Esophagus (tissue), 2 donors: Measurements from ENCODE around the gene LY6G5B. TPM values are rescaled to one million over a fixed set of nuclear protein-coding genes. Genes with fewer than 3 reads are reported as not detected.
A peak's percentile ranks its signal among the peaks of the same experiment; 100 is the strongest.

Experiments
- H3K27ac ChIP-seq, 2 donors: one replicate each; pipeline ENCODE4 v1.5.1; 2013; ENCODE audit warnings: low read depth in 2 of 2, mild to moderate bottlenecking in 2 of 2, inconsistent platforms in 1 of 2, low read length in 1 of 2, moderate library complexity in 1 of 2
- H3K27me3 ChIP-seq, 2 donors: one replicate each; pipeline ENCODE4 v1.6.1; 2013; ENCODE audit warnings: low read length in 2 of 2, control low read depth in 1 of 2, mild to moderate bottlenecking in 1 of 2; ENCODE audit not compliant: insufficient read depth in 2 of 2, control insufficient read depth in 1 of 2
- H3K36me3 ChIP-seq, 2 donors: one replicate each; pipeline ENCODE4 v1.6.1; 2013; ENCODE audit warnings: low read length in 1 of 2; ENCODE audit not compliant: control insufficient read depth in 2 of 2, insufficient read depth in 2 of 2
- H3K4me1 ChIP-seq, 2 donors: one replicate each; pipeline ENCODE4 v1.6.1; 2013; ENCODE audit warnings: low read length in 1 of 2; ENCODE audit not compliant: control insufficient read depth in 2 of 2, insufficient read depth in 2 of 2
- H3K4me3 ChIP-seq, 2 donors: one replicate each; pipeline ENCODE4 v1.5.1; 2013; ENCODE audit warnings: low read length in 2 of 2, mild to moderate bottlenecking in 2 of 2, low read depth in 1 of 2, moderate library complexity in 1 of 2
- H3K9me3 ChIP-seq, 2 donors: one replicate each; pipeline ENCODE4 v1.6.1; 2013; ENCODE audit warnings: mild to moderate bottlenecking in 2 of 2, low read depth in 1 of 2, low read length in 1 of 2, moderate library complexity in 1 of 2; ENCODE audit not compliant: control insufficient read depth in 2 of 2, insufficient read depth in 1 of 2
- WGBS, 2 donors: extraction: QIAGEN DNeasy Blood & Tissue Kit; methylation state at CpG; one replicate each; pipeline ENCODE4 v1.1.7; 2013; 5-methylcytosine and 5-hydroxymethylcytosine counted together
- polyA plus RNA-seq, 2 donors: library from polyadenylated mRNA; stranded (reverse); fragments of 200-250 nt; gene quantifications; one replicate each; pipeline ENCODE4 v1.2.3, GENCODE V29; 2013
- donor health status: healthy with polysubstance abuse.
- donor health status: Bipolar disorder and iron deficiency.

Gene LY6G5B
- polyA plus RNA-seq, 2 donors, result 5.3 to 7.4 TPM

- Histone ChIP-seq H3K27ac (no peak overlapping the region), H3K36me3 (peaks cover 33 to 68% of the 10 kb centered on the region in 2 donors), H3K4me3 (no peak overlapping the region), H3K27me3 (no peaks in the 10 kb centered on the region), H3K9me3 (no peaks in the 10 kb centered on the region), H3K4me1 (no peaks in the 10 kb centered on the region)
- WGBS, 2 donors, result 79 to 84% methylated on average over 11 of the region's 11 CpGs
Measured at GRCh38 chr6:31689249-31690110, 19.7 kb downstream of the LY6G5B start.

DNA sequence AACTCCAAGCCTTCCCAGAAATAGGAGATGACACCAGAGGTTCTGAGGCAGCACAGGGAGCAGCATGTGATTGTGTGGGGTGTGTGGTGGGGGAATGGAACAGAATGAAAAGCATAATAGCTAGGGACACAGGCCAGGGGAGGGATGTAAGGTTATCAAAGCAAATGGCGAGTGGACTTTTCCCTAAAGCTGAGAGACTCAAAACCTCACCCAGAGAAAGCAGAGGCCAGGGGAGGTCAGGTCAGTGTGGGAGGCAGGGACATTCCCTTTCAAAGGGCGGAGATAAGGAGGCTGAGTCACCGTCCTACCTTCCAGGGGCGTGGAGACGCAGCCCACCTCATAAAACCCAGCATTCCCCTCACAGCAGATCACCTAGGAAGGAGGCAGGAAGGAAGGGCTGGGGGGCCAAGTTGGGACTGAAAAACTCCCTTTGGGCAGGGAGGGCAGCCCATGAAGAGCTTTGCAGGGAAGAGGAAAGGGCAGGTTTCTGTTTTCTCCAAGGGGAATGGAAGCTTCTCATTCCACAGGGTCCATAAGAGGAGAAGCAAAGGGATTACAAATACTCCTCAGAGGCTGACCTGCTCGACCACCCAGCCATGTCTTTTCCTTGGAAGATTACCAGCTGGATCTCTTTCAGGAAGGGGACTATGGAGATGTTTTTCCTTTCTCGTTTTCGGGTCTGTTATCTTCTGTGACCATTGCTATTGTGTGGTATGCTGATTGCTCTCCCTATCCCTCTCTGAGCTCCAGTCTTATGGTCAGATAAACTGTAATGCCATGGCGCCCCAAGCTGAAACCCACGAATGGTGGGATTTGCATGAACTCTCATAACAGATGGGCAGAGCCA is 20.7 kb downstream of the LY6G5B start:
- 65 to 70% methylated on average over 10 of the region's 10 CpGs for WGBS, 2 donors
- Histone ChIP-seq H3K27ac (no peak overlapping the region), H3K27me3 (no peaks in the 10 kb centered on the region), H3K36me3 (peaks cover 30 to 73% of the 10 kb centered on the region in 2 donors), H3K9me3 (no peaks in the 10 kb centered on the region), H3K4me1 (no peaks in the 10 kb centered on the region), H3K4me3 (no peak overlapping the region)

DNA sequence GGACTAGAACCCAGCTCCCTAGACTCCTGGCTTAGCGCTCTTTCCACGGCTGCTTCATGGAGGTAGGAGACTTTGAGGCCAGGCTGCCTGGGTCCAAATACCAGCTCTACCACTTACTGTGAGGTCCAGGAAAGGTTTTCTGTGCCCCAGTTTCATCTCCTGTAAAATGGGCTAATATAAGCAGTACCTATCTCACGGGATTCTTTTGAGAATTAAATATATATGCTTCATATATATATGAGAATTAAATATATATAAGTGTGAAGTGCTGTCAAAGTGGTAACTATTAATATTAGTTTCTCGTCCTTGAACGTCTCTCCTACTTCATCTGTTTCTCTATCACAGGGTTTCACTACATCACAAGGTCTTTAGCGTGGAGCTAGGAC is 21.3 kb downstream of the LY6G5B start:
- Histone ChIP-seq H3K9me3 (no peaks in the 10 kb centered on the region), H3K4me3 (no peak overlapping the region), H3K36me3 (peaks cover 30 to 74% of the 10 kb centered on the region in 2 donors), H3K4me1 (no peaks in the 10 kb centered on the region), H3K27me3 (no peaks in the 10 kb centered on the region), H3K27ac (no peak overlapping the region)
- 87 to 89% methylated on average over 6 of the region's 6 CpGs for WGBS, 2 donors

- no peak overlapping the region for H3K4me3 ChIP-seq
- peaks cover 31 to 69% of the 10 kb centered on the region in 2 donors for H3K36me3 ChIP-seq
- no peaks in the 10 kb centered on the region for H3K27me3 ChIP-seq
- no peaks in the 10 kb centered on the region for H3K4me1 ChIP-seq
- WGBS, 2 donors, result 94 to 95% methylated on average over 12 of the region's 12 CpGs
- H3K27ac ChIP-seq, result no peak overlapping the region
- no peaks in the 10 kb centered on the region for H3K9me3 ChIP-seq
Measured at GRCh38 chr6:31691564-31692108, 21.9 kb downstream of the LY6G5B start.

GRCh38 chr6:31692353-31692752 is 22.6 kb downstream of the LY6G5B start:
- Histone ChIP-seq H3K36me3 (peaks cover 27 to 67% of the 10 kb centered on the region in 2 donors), H3K27me3 (no peaks in the 10 kb centered on the region), H3K9me3 (no peaks in the 10 kb centered on the region), H3K4me1 (no peaks in the 10 kb centered on the region), H3K27ac (no peak overlapping the region), H3K4me3 (no peak overlapping the region)
- WGBS, 2 donors, result 81 to 85% methylated on average over 4 of the region's 4 CpGs

DNA sequence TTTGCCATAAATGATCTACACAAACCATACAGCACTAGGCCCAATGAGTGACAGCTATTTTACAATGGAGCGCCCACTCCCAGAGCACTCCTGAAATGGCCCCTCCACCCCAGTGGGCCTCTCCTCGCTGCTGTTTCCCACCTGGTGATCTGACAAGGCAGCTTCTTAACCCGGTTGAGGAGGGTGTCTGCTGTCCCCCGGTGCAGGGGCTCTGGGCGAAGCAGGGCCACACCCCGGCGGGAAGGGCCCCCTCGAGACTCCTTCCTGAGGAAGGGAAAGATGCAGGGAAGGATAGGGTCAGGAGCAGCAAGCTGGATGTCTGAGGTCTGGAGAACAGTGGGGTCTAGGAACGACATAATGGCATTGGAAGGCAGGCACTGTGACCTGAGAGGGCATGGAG is 23.1 kb downstream of the LY6G5B start:
- Histone ChIP-seq H3K27ac (no peak overlapping the region), H3K9me3 (no peaks in the 10 kb centered on the region), H3K36me3 (peaks cover 22 to 63% of the 10 kb centered on the region in 2 donors), H3K4me1 (no peaks in the 10 kb centered on the region), H3K4me3 (no peak overlapping the region), H3K27me3 (no peaks in the 10 kb centered on the region)
- WGBS, 2 donors, result 91% methylated on average over 9 of the region's 9 CpGs

DNA sequence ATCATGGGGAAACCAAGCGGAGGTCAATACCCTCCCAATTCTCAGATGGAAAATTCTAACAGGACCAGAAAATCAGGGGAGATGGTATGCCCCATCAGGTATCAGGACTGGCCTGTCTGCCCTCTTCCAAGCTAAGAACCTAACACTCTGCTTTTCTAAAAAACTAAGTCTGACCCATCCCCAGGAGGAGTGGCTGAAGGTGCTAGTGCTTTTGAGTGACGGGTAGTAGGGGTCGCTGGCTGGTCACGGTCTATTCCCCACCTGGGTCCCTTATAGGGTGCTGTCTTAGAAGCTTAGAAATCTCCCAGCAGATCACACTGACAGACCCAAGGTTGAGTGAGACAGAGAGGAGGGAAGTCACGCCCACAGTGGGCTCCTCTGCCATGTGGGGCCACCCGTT is 23.8 kb downstream of the LY6G5B start:
- H3K9me3 ChIP-seq, result no peaks in the 10 kb centered on the region
- H3K36me3 ChIP-seq, result peaks cover 18 to 56% of the 10 kb centered on the region in 2 donors
- no peaks in the 10 kb centered on the region for H3K4me1 ChIP-seq
- 86 to 90% methylated on average over 6 of the region's 6 CpGs for WGBS, 2 donors
- no peak overlapping the region for H3K4me3 ChIP-seq
- no peak overlapping the region for H3K27ac ChIP-seq
- H3K27me3 ChIP-seq, result no peaks in the 10 kb centered on the region

- H3K36me3 ChIP-seq, result peaks cover 6 to 34% of the 10 kb centered on the region in 2 donors
Measured at GRCh38 chr6:31697555-31697954, 27.8 kb downstream of the LY6G5B start.

GRCh38 chr6:31700740-31701401 is 31.1 kb downstream of the LY6G5B start:
- H3K4me3 ChIP-seq, result no peak overlapping the region
- no peaks in the 10 kb centered on the region for H3K9me3 ChIP-seq
- H3K36me3 ChIP-seq, result peaks cover 3 to 13% of the 10 kb centered on the region in 2 donors
- H3K27me3 ChIP-seq, result no peaks in the 10 kb centered on the region
- peaks cover 6 to 7% of the 10 kb centered on the region in 2 donors for H3K4me1 ChIP-seq
- WGBS, 2 donors, result 81 to 85% methylated on average over 5 of the region's 5 CpGs
- H3K27ac ChIP-seq, result no peak overlapping the region

More at GRCh38 chr6:31697555-31697954, 27.8 kb downstream of the LY6G5B start:
- peaks cover 6 to 7% of the 10 kb centered on the region in 2 donors for H3K4me1 ChIP-seq
- no peak overlapping the region for H3K4me3 ChIP-seq
- WGBS, 2 donors, result 31 to 44% methylated on average over 3 of the region's 3 CpGs
- H3K27me3 ChIP-seq, result no peaks in the 10 kb centered on the region
- no peaks in the 10 kb centered on the region for H3K9me3 ChIP-seq
- H3K27ac ChIP-seq, result peak overlapping the region in 1 of 2 donors; percentile 40
